ENCODE results near the gene C4orf50. TPM values are rescaled to one million over a fixed set of nuclear protein-coding genes. Genes with fewer than 3 reads are reported as not detected.

Gene C4orf50
- total RNA-seq, 1 experiment from 2014 or later: not detected

GRCh38 chr4:6011271-6011671, 7.0 kb downstream of the C4orf50 start:
- H2AFZ ChIP-seq: no peak overlapping the region
- no peaks in the 10 kb centered on the region for H3K4me1 ChIP-seq (replicated peaks; ENCODE audit: insufficient read depth)
- no peaks in the 10 kb centered on the region for H3F3A ChIP-seq (ENCODE audit: insufficient read depth, low read depth)
- no peaks in the 10 kb centered on the region for H3K36me3 ChIP-seq (ENCODE audit: low read depth)
- H3K79me2 ChIP-seq (ENCODE audit: low read depth): no peaks in the 10 kb centered on the region
- H3K9me2 ChIP-seq (ENCODE audit: insufficient read depth): no peaks in the 10 kb centered on the region
- no peak for DNase-seq
- no peak overlapping the region for H3K4me3 ChIP-seq
- no TSS peak for BruUV-seq (replicated peaks)
- H3K9me3 ChIP-seq (ENCODE audit: insufficient read depth, low read depth): no peaks in the 10 kb centered on the region
- CTCF ChIA-PET: interaction anchor here (0.6 kb wide), 1 partner anchor 242 kb away, joined by 3 read pairs; no protein-coding TSS in a partner anchor
- H3K4me2 ChIP-seq: no peak overlapping the region
- intact Hi-C loops (cut with micrococcal nuclease; ENCODE audit: unreplicated experiment): no loop called here
- TF ChIP-seq EZH2 (IDR thresholded peaks at IDR 0.05; ENCODE audit: low read depth) (no peak), CTCF (conservative IDR thresholded peaks at IDR 0.05) (no peak)
- H3K27ac ChIP-seq: no peak overlapping the region
- POLR2A ChIA-PET (ENCODE audit: unreplicated experiment): no interaction called here
- no peaks in the 10 kb centered on the region for H4K20me1 ChIP-seq (ENCODE audit: insufficient read depth)
- peaks cover 49% of the 10 kb centered on the region; the same call in 1 of the 2 replicates for H3K27me3 ChIP-seq (ENCODE audit: insufficient read depth, low read depth)

GRCh38 chr4:6010789-6011188, 7.4 kb downstream of the C4orf50 start:
- DNase-seq: no peak
- TF ChIP-seq CTCF (conservative IDR thresholded peaks at IDR 0.05) (no peak), EZH2 (IDR thresholded peaks at IDR 0.05; ENCODE audit: low read depth) (no peak)
- BruUV-seq (replicated peaks): no TSS peak
- Histone ChIP-seq H3K9me2 (ENCODE audit: insufficient read depth) (no peaks in the 10 kb centered on the region), H3K4me1 (replicated peaks; ENCODE audit: insufficient read depth) (no peaks in the 10 kb centered on the region), H3K4me2 (no peak overlapping the region), H4K20me1 (ENCODE audit: insufficient read depth) (no peaks in the 10 kb centered on the region), H3K36me3 (ENCODE audit: low read depth) (no peaks in the 10 kb centered on the region), H3K9me3 (ENCODE audit: insufficient read depth, low read depth) (no peaks in the 10 kb centered on the region), H2AFZ (no peak overlapping the region), H3F3A (ENCODE audit: insufficient read depth, low read depth) (no peaks in the 10 kb centered on the region), H3K4me3 (no peak overlapping the region), H3K27me3 (ENCODE audit: insufficient read depth, low read depth) (peaks cover 44% of the 10 kb centered on the region; the same call in 1 of the 2 replicates), H3K27ac (no peak overlapping the region), H3K79me2 (ENCODE audit: low read depth) (no peaks in the 10 kb centered on the region)
- POLR2A ChIA-PET (ENCODE audit: unreplicated experiment): no interaction called here
- intact Hi-C loops (cut with micrococcal nuclease; ENCODE audit: unreplicated experiment): no loop called here
- CTCF ChIA-PET: no interaction called here

- TF ChIP-seq CTCF (conservative IDR thresholded peaks at IDR 0.05): no peak
- TF ChIP-seq EZH2 (IDR thresholded peaks at IDR 0.05; ENCODE audit: low read depth): no peak
- Histone ChIP-seq H3F3A (ENCODE audit: insufficient read depth, low read depth) (no peaks in the 10 kb centered on the region), H3K27ac (no peak overlapping the region), H3K79me2 (ENCODE audit: low read depth) (no peaks in the 10 kb centered on the region), H3K9me2 (ENCODE audit: insufficient read depth) (no peaks in the 10 kb centered on the region), H3K27me3 (ENCODE audit: insufficient read depth, low read depth) (peaks cover 32% of the 10 kb centered on the region; the same call in 1 of the 2 replicates), H3K4me2 (no peak overlapping the region), H2AFZ (no peak overlapping the region), H3K9me3 (ENCODE audit: insufficient read depth, low read depth) (no peaks in the 10 kb centered on the region), H3K4me3 (no peak overlapping the region), H3K4me1 (replicated peaks; ENCODE audit: insufficient read depth) (no peaks in the 10 kb centered on the region), H4K20me1 (ENCODE audit: insufficient read depth) (no peaks in the 10 kb centered on the region), H3K36me3 (ENCODE audit: low read depth) (no peaks in the 10 kb centered on the region)
- POLR2A ChIA-PET (ENCODE audit: unreplicated experiment): interaction anchor here (0.6 kb wide), 1 partner anchor 46 kb away, joined by 4 read pairs; no protein-coding TSS in a partner anchor
- no TSS peak for BruUV-seq (replicated peaks)
- DNase-seq: no peak
- intact Hi-C loops (cut with micrococcal nuclease; ENCODE audit: unreplicated experiment): no loop called here
- CTCF ChIA-PET: no interaction called here
Observed at GRCh38 chr4:6009452-6009851, 8.8 kb downstream of the C4orf50 start.

Data from PC-9 (cell line).